HCT116 (cell line): ENCODE measurements around the gene EGFR. TPM values are rescaled to one million over a fixed set of nuclear protein-coding genes. Genes with fewer than 3 reads are reported as not detected.

ENCODE experiments used
- ATAC-seq: fragments of 200-7000 bp; cut with Tn5 transposase; 2 replicates; pipeline ENCODE4 v1.9.1; 2020; ENCODE audit warnings: mild to moderate bottlenecking, moderate library complexity
- BruUV-seq: library from RNA; stranded (reverse); fragments of 400-500 nt; replicated peaks from 2 replicates; lab custom pipeline; 2021; lab: Mats Ljungman, UMichigan
- CTCF ChIA-PET: fragments of 300-600 bp; sonication (Branson Sonifier 250); formaldehyde crosslinking; loops from one replicate; lab custom pipeline; 2021; ENCODE audit warnings: antibody characterized with exemption; lab: Charles Lee
- POLR2A ChIA-PET: fragments of 300-600, 350-600 bp; sonication (Branson Sonifier 250); formaldehyde crosslinking; loops from one replicate; lab custom pipeline; 2021; ENCODE audit warnings: antibody characterized with exemption; lab: Charles Lee
- RAD21 ChIA-PET, 2 experiments: fragments of 300-600 bp; sonication (Branson Sonifier 250); formaldehyde crosslinking; loops; one replicate each; lab custom pipeline; 2023; ENCODE audit warnings: low total read pairs in 2 of 2; ENCODE audit not compliant: uncharacterized antibody in 2 of 2, unreplicated experiment in 2 of 2, low non-redundant PET in 1 of 2; lab: Charles Lee
- DNase-seq: peaks from one replicate; pipeline ENCODE4 v3.0.0-alpha.2; 2010; ENCODE audit warnings: low read depth, low spot score
- H2AFZ ChIP-seq: fragments of 200-600 bp; shearing (Covaris generic), sonication (generic); 2 replicates; pipeline ENCODE4 v1.6.1; 2017; ENCODE audit warnings: low read depth, mixed run types, mixed read lengths, antibody characterized with exemption, low read length; ENCODE audit not compliant: poor library complexity, severe bottlenecking
- H3K27ac ChIP-seq: 2 replicates; pipeline ENCODE4 v1.5.1; 2012; ENCODE audit warnings: low read depth, low read length
- H3K27me3 ChIP-seq: fragments of 200-600 bp; sonication (generic); 2 replicates; pipeline ENCODE4 v1.6.1; 2016; ENCODE audit warnings: mixed run types, low read length, mixed read lengths; ENCODE audit not compliant: insufficient read depth
- H3K36me3 ChIP-seq, 2 experiments: fragments of 200-500 bp in 1 of 2; fragments of 200-600 bp in 1 of 2; sonication (Bioruptor generic) in 1 of 2; sonication (generic) in 1 of 2; 2 replicates each; pipeline versions ENCODE4 v1.5.1 to v1.6.1; 2014 to 2016; ENCODE audit warnings: low read length in 2 of 2, inconsistent platforms in 1 of 2, mixed read lengths in 1 of 2, mixed run types in 1 of 2; ENCODE audit not compliant: insufficient read depth in 2 of 2, control insufficient read depth in 1 of 2
- H3K4me1 ChIP-seq, 2 experiments: fragments of 200-600 bp in 1 of 2; sonication (generic) in 1 of 2; 2 replicates each; pipeline versions ENCODE4 v1.5.1 to v1.6.1; 2012 to 2017; ENCODE audit warnings: low read length in 2 of 2, inconsistent platforms in 1 of 2, mild to moderate bottlenecking in 1 of 2, mixed read lengths in 1 of 2, mixed run types in 1 of 2, moderate library complexity in 1 of 2; ENCODE audit not compliant: insufficient read depth in 2 of 2, control insufficient read depth in 1 of 2
- H3K4me2 ChIP-seq: fragments of 200-600 bp; sonication (generic); 2 replicates; pipeline ENCODE4 v1.6.1; 2017; ENCODE audit warnings: mixed run types, low read length, mixed read lengths
- H3K4me3 ChIP-seq, 2 experiments: fragments of 200-600 bp in 1 of 2; sonication (generic) in 1 of 2; replicated peaks in 1 of 2; 2 replicates each; pipeline ENCODE4 v1.5.1; 2011 to 2016; ENCODE audit warnings: low read length in 2 of 2, control low read depth in 1 of 2, low read depth in 1 of 2, mild to moderate bottlenecking in 1 of 2, mixed read lengths in 1 of 2, mixed run types in 1 of 2
- H3K79me2 ChIP-seq: fragments of 200-600 bp; sonication (generic); 2 replicates; pipeline ENCODE4 v1.6.1; 2017; ENCODE audit warnings: mild to moderate bottlenecking, mixed run types, low read length, moderate library complexity, mixed read lengths; ENCODE audit not compliant: insufficient read depth
- H3K9ac ChIP-seq: fragments of 200-600 bp; sonication (generic); 2 replicates; pipeline ENCODE4 v1.6.1; 2016; ENCODE audit warnings: low read length, mixed read lengths
- H3K9me2 ChIP-seq: fragments of 200-600 bp; sonication (generic), shearing (Covaris generic); 2 replicates; pipeline ENCODE4 v1.6.1; 2017; ENCODE audit warnings: mixed run types, mild to moderate bottlenecking, moderate library complexity; ENCODE audit not compliant: insufficient read depth
- H3K9me3 ChIP-seq, 2 experiments: fragments of 200-500 bp in 1 of 2; fragments of 200-600 bp in 1 of 2; sonication (Bioruptor generic) in 1 of 2; sonication (generic) in 1 of 2; 2 replicates each; pipeline ENCODE4 v1.6.1; 2014 to 2017; ENCODE audit warnings: low read length in 2 of 2, mixed read lengths in 2 of 2, inconsistent platforms in 1 of 2, low read depth in 1 of 2, mild to moderate bottlenecking in 1 of 2, mixed run types in 1 of 2, moderate library complexity in 1 of 2; ENCODE audit not compliant: control insufficient read depth in 1 of 2, insufficient read depth in 1 of 2
- H4K20me1 ChIP-seq: fragments of 200-600 bp; sonication (generic), shearing (Covaris generic); 2 replicates; pipeline ENCODE4 v1.6.1; 2017; ENCODE audit warnings: mixed run types, mild to moderate bottlenecking, moderate library complexity; ENCODE audit not compliant: insufficient read depth
- CBX3 ChIP-seq: IDR thresholded peaks from 2 replicates; pipeline ENCODE4 v1.6.1; 2012; ENCODE audit warnings: low read depth
- FOSL1 ChIP-seq: IDR thresholded peaks from 2 replicates; pipeline ENCODE4 v1.6.1; 2012; ENCODE audit warnings: low read depth
- JUND ChIP-seq: IDR thresholded peaks from 2 replicates; pipeline ENCODE4 v1.6.1; 2012
- MAX ChIP-seq: IDR thresholded peaks from 2 replicates; pipeline ENCODE4 v1.6.1; 2012
- POLR2AphosphoS5 ChIP-seq: IDR thresholded peaks from 2 replicates; pipeline ENCODE4 v1.6.1; 2011; ENCODE audit warnings: mild to moderate bottlenecking, low read depth, low read length, moderate library complexity
- RAD21 ChIP-seq: IDR thresholded peaks from 2 replicates; pipeline ENCODE4 v1.6.1; 2012; ENCODE audit warnings: low read depth, mild to moderate bottlenecking
- SIN3A ChIP-seq: IDR thresholded peaks from 2 replicates; pipeline ENCODE4 v1.6.1; 2012; ENCODE audit warnings: low read depth
- SP1 ChIP-seq: IDR thresholded peaks from 2 replicates; pipeline ENCODE4 v1.6.1; 2012; ENCODE audit warnings: low read depth
- YY1 ChIP-seq: IDR thresholded peaks from 2 replicates; pipeline ENCODE4 v1.6.1; 2011; ENCODE audit warnings: low read length, low read depth, moderate library complexity, mild to moderate bottlenecking; ENCODE audit not compliant: insufficient replicate concordance; ENCODE audit errors: extremely low read depth
- ZNF274 ChIP-seq: fragments of 200-500 bp; sonication (Bioruptor generic); IDR thresholded peaks from 2 replicates; pipeline ENCODE4 v1.6.1; 2014; ENCODE audit warnings: mild to moderate bottlenecking, low read depth, low read length, inconsistent platforms
- intact Hi-C: fragments of 100-400 bp; cut with micrococcal nuclease; formaldehyde crosslinking; loops from 2 replicates; pipeline ENCODE4 v1.10.0; 2022
- total RNA-seq: library from RNA; stranded (reverse); gene quantifications from one replicate; pipeline ENCODE4 v1.2.1, GENCODE V29; 2021; ENCODE audit not compliant: unreplicated experiment

EGFR gene
- total RNA-seq, 1 experiment from 2014 or later: 71.5 TPM

- TF ChIP-seq POLR2AphosphoS5: no peak
- TF ChIP-seq YY1: no peak
- no peak for TF ChIP-seq SP1
Measured at GRCh38 chr7:55185321-55185802, 166.5 kb downstream of the EGFR start (continued).

- ChIA-PET POLR2A (no interaction called here), RAD21 (no interaction called here), CTCF (no interaction called here)
- TF ChIP-seq SP1 (peak; percentile 59; the same call in 1 of the 2 replicates), CBX3 (peak; percentile 57), JUND (peak; percentile 84), MAX (peak; percentile 78), FOSL1 (peak; percentile 83), POLR2AphosphoS5 (peak; percentile 39; the same call in 1 of the 2 replicates), ZNF274 (no peak), SIN3A (peak; percentile 57; the same call in 1 of the 2 replicates), RAD21 (no peak)
- H3K4me1 ChIP-seq: peaks cover 0 to 20% of the 10 kb centered on the region in 2 experiments; a peak in 3 of 4 replicates
- H3K27me3 ChIP-seq: no peaks in the 10 kb centered on the region
- H3K4me3 ChIP-seq: 0 out of 4 replicates have a peak overlapping the region, but pooled peaks of 1 of the 2 experiments have one; percentile 8
- H3K9me2 ChIP-seq: no peaks in the 10 kb centered on the region
- no peaks in the 10 kb centered on the region for H4K20me1 ChIP-seq
- peak overlapping the region; percentile 22 for H3K9ac ChIP-seq
- H3K36me3 ChIP-seq: peaks cover 3 to 26% of the 10 kb centered on the region in 2 experiments; a peak in 2 of 4 replicates
- intact Hi-C loops: no loop called here
- BruUV-seq: no TSS peak
- peak overlapping the region; percentile 61 for H3K4me2 ChIP-seq
- no peaks in the 10 kb centered on the region for H3K79me2 ChIP-seq
- no peak overlapping the region for H2AFZ ChIP-seq
- ATAC-seq (peak; percentile 93), DNase-seq (peak; percentile 53)
- peak overlapping the region; percentile 7; the same call in 1 of the 2 replicates for H3K27ac ChIP-seq
- no peaks in the 10 kb centered on the region for H3K9me3 ChIP-seq
Measured at GRCh38 chr7:55185941-55186609, 167.3 kb downstream of the EGFR start.
